Muscle layer of colon (tissue), 2 donors: Measurements from ENCODE around the gene PRICKLE2.

ENCODE experiments used
- H3K27ac ChIP-seq: one replicate; pipeline ENCODE4 v1.7.0; 2013; ENCODE audit warnings: low read depth, mild to moderate bottlenecking, low read length, moderate library complexity
- H3K27me3 ChIP-seq, 2 donors: one replicate each; pipeline ENCODE4 v1.7.0; 2013; ENCODE audit warnings: low read length in 2 of 2, mild to moderate bottlenecking in 2 of 2; ENCODE audit not compliant: insufficient read depth in 2 of 2, control insufficient read depth in 1 of 2
- H3K36me3 ChIP-seq: one replicate; pipeline ENCODE4 v1.7.0; 2013; ENCODE audit warnings: mild to moderate bottlenecking, low read length; ENCODE audit not compliant: insufficient read depth
- H3K4me1 ChIP-seq: one replicate; pipeline ENCODE4 v1.7.0; 2013; ENCODE audit warnings: mild to moderate bottlenecking, low read length; ENCODE audit not compliant: insufficient read depth
- H3K4me3 ChIP-seq, 2 donors: one replicate each; pipeline ENCODE4 v1.7.0; 2013; ENCODE audit warnings: low read length in 2 of 2, low read depth in 1 of 2, mild to moderate bottlenecking in 1 of 2, moderate library complexity in 1 of 2
- H3K9ac ChIP-seq: one replicate; pipeline ENCODE4 v1.7.0; 2013; ENCODE audit warnings: low read length
- H3K9me3 ChIP-seq: one replicate; pipeline ENCODE4 v1.7.0; 2013; ENCODE audit warnings: mild to moderate bottlenecking, low read length
- donor health status: abdominal sarcoma.
- donor health status: Adenocarcinoma of cecum.

Gene PRICKLE2, protein sequence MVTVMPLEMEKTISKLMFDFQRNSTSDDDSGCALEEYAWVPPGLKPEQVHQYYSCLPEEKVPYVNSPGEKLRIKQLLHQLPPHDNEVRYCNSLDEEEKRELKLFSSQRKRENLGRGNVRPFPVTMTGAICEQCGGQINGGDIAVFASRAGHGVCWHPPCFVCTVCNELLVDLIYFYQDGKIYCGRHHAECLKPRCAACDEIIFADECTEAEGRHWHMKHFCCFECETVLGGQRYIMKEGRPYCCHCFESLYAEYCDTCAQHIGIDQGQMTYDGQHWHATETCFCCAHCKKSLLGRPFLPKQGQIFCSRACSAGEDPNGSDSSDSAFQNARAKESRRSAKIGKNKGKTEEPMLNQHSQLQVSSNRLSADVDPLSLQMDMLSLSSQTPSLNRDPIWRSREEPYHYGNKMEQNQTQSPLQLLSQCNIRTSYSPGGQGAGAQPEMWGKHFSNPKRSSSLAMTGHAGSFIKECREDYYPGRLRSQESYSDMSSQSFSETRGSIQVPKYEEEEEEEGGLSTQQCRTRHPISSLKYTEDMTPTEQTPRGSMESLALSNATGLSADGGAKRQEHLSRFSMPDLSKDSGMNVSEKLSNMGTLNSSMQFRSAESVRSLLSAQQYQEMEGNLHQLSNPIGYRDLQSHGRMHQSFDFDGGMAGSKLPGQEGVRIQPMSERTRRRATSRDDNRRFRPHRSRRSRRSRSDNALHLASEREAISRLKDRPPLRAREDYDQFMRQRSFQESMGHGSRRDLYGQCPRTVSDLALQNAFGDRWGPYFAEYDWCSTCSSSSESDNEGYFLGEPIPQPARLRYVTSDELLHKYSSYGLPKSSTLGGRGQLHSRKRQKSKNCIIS

DNA sequence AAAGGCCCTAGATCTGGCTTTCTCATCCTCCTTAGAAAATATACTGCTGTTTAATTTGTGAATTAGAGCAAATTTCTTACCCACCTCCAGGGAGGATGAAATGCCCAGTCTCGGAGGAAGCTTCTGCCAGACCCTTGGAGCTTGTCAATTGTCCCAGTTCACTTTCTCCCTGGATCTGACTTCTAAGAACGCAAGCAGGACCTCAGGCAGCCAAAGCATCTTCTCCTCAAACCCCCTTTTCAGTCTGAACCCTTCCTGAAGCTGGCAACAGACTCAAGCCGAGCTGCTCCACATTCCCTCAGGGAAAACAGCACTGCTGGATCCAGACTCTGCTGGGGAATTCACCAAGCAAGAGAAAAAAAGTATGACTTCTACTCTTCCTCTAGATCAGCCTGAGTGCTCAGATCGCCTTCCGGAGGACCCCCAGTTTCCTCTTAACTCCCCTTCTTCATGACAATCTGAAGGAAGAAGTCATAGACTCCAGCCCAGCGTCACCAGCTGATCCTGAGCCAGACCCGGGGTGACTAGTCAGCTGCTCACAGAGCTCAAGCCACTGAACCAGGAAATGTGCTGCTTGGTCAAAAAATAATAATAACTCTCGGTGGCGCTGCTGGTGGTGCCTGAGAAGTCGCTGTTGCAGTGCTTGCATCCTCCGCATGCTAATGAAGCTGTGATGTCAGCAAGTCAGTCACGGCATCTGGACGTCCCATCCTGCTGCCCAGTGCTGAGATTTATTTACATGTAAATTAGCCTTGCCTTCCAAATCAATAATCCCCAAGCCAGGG is at the start of gene PRICKLE2:
Gene PRICKLE2 (minus strand): TSS at position 641 of the 785 bp plus-strand sequence. CDS start 26,539 bp downstream, outside the sequence.
- no peaks in the 10 kb centered on the region for H3K9me3 ChIP-seq
- no peaks in the 10 kb centered on the region for H3K36me3 ChIP-seq
- H3K27me3 ChIP-seq = no peaks in the 10 kb centered on the region
- H3K27ac ChIP-seq = peak within 1 kb of the TSS; percentile 75
- peak within 1 kb of the TSS; percentile 22 to 42 for H3K4me3 ChIP-seq
- H3K9ac ChIP-seq = peak within 1 kb of the TSS; percentile 32
- peaks cover 72% of the 10 kb centered on the region for H3K4me1 ChIP-seq

DNA sequence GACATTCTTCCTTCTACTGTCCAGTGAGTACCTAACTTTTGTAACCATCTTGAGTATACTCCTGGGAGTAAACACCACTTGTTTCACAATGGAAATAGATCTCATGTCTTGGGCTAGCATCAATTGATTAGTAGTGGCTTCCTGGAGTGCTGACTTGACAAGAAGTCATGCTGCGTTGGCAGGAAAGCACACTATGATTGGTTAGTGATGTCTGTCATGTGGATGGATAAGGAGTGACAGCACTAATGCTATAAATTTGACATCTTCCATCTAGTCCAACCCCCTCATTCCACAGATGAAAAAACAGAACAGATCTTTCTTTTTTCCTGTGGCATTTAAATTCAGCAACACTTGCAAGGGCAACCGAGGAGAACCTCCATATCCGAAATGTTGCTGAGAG is 47.6 kb upstream of the PRICKLE2 start:
- Histone ChIP-seq H3K9ac (no peak overlapping the region), H3K36me3 (no peaks in the 10 kb centered on the region), H3K4me3 (no peak overlapping the region), H3K27me3 (no peaks in the 10 kb centered on the region), H3K9me3 (no peaks in the 10 kb centered on the region), H3K4me1 (peaks cover 5% of the 10 kb centered on the region), H3K27ac (no peak overlapping the region)

DNA sequence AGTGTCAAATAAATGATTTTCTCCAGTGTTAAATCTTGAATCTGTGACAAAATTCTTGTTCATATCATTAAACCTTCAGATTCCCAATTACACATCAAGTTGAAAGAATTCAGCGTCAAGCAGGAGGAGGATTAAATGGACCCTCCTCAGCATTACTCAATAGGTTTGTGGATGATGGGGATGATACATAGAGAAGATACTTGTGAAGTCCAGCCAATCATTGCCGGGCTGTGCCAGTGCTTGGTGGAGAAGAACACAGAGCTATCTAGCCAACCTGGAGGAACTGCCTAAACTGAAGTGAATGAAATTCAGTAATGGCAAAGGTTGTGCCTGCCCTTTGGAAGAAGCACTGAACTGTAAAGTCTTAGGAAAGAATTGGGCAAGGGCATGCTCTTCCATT is 47.0 kb upstream of the PRICKLE2 start:
- no peaks in the 10 kb centered on the region for H3K36me3 ChIP-seq
- H3K9ac ChIP-seq = no peak overlapping the region
- no peaks in the 10 kb centered on the region for H3K27me3 ChIP-seq
- no peaks in the 10 kb centered on the region for H3K9me3 ChIP-seq
- peaks cover 5% of the 10 kb centered on the region for H3K4me1 ChIP-seq
- no peak overlapping the region for H3K4me3 ChIP-seq
- H3K27ac ChIP-seq = no peak overlapping the region

DNA sequence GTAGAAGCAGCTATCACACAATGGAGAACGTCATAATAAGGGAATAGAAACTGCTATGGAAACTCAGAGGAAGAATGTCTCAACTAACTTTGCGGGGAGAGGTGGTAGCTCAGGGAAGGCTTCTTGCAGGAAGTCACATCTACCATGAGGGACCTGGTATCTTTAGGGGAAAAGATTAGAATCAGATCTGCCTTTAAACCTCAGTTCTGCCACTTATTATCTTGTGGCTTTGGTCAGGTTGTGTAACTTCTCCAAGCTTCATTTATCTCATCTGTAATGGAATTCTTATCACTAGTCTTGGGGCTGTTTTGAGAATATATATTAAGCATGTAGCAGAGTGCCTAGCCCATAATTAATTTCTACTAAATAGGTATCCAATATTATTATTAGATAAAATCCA is 46.4 kb upstream of the PRICKLE2 start:
- no peaks in the 10 kb centered on the region for H3K27me3 ChIP-seq
- peaks cover 5% of the 10 kb centered on the region for H3K4me1 ChIP-seq
- no peaks in the 10 kb centered on the region for H3K9me3 ChIP-seq
- no peak overlapping the region for H3K9ac ChIP-seq
- no peaks in the 10 kb centered on the region for H3K36me3 ChIP-seq
- no peak overlapping the region for H3K4me3 ChIP-seq
- no peak overlapping the region for H3K27ac ChIP-seq

DNA sequence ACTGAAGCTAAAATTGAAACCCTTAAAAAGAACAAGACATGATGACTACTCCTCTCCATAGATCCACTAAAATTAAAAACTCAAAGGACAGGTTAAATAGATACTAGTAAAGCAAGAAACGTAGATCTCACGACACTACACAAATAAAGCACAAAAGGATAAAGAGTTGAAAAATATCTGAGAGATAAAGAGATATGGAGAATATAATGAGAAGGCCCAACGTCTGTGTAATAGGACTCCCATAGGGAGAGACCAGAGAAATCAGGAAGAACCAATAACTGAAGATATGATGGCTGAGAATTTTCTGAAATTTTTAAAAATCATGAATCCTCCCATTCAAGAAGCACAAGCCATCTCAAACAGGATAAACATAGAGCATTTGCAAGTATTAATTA is 45.6 kb upstream of the PRICKLE2 start:
- H3K4me1 ChIP-seq = peaks cover 5% of the 10 kb centered on the region
- no peaks in the 10 kb centered on the region for H3K27me3 ChIP-seq
- H3K27ac ChIP-seq = no peak overlapping the region
- H3K9me3 ChIP-seq = no peaks in the 10 kb centered on the region
- no peaks in the 10 kb centered on the region for H3K36me3 ChIP-seq
- no peak overlapping the region for H3K4me3 ChIP-seq
- no peak overlapping the region for H3K9ac ChIP-seq

DNA sequence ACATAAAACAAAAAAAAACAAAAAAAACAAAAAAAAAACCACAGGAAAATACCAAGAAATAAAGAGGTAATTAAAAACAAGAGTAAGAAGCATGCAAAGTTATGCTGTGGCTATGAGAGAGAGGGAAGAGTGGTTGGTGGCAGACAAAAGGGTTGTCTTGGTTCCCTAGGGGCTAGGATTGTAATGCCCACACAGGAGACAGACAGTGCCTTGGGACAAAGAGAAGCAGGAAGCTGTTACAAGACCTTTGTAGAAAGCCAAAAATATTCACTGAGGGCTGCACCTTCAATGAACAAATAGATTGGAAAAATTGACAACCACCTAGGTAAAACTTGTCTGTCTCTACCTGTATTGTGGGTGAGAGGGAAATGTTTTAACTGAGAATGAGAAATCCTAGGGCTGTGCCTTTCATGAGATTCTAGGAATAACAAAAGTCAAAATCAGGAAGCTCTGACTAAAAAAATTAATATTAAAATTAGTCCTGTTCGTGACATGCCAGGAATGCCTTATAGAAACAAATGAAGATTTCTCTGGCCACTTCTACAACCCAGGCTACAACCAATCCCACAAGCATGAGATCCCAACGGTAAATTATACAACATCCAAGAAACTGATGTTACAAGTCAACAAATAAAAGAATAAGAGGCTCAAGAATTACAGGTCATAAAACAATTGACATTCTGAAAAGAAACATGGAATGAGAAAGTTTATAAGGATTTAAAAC is 45.0 kb upstream of the PRICKLE2 start:
- Histone ChIP-seq H3K36me3 (no peaks in the 10 kb centered on the region), H3K27me3 (no peaks in the 10 kb centered on the region), H3K4me3 (no peak overlapping the region), H3K4me1 (peaks cover 5% of the 10 kb centered on the region), H3K9ac (no peak overlapping the region), H3K27ac (no peak overlapping the region), H3K9me3 (no peaks in the 10 kb centered on the region)

DNA sequence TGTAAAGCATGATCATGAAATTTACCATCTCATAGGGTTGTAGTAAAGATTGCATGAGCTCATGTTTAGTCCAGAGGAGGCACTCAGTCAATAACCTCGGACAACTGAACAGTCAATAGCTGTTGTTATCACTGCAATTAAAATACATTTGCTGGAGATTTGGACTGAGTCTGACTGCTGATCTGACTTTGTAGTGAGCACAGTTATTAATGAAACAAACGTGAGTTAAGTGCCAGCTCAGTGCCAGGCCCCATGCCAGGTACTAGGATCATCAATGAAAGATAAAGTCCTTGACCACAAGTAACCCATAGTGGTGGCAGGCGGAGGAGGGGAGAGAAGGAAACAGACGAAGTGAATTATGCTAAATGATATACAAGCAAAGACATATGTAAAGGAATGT is 43.7 kb upstream of the PRICKLE2 start:
- H3K36me3 ChIP-seq = no peaks in the 10 kb centered on the region
- no peaks in the 10 kb centered on the region for H3K9me3 ChIP-seq
- no peak overlapping the region for H3K9ac ChIP-seq
- H3K27ac ChIP-seq = no peak overlapping the region
- peaks cover 17% of the 10 kb centered on the region for H3K4me1 ChIP-seq
- no peaks in the 10 kb centered on the region for H3K27me3 ChIP-seq
- no peak overlapping the region for H3K4me3 ChIP-seq

DNA sequence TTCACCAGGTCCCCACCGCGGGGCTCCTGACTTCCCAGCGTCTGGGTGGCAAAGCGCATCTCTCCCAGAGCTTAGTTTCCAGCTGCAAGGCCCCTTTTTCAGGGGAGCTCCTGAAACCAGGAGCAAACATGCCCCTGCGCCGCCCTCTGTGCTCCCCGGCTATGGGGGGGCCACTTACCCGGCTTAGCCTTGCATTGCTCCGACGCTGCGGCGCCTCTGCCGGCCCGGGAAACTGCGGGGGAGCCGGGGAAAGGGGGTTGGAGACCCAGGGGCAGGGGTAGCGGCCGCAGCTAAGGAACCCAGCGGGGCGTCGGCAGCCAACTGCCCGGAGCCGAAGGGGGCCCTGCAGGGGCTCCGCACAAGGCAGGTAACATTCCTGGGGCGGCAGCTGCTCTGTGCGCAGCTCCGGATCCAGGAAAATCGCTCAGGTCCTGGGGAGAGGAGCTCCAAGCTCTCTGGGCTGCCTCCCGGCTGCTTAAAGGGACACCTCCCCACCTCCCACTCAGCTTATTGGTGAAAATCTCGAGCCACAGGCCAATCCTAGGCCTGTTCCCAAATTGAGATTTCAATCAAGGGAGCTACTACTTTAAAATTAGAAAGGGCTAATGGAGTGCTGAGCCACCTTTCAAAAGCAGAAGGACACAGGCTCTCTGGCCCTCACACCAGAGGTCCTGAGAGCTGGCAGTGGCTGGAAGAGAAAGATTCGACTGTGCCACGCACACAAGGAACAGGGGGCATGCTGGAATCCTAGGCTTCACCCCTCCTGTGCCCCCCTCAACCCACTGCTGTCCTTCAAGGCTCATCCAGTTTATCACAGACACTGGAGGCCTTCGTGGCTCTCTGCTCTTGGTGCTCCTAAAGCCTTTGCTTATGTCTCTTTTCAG is 42.7 kb upstream of the PRICKLE2 start:
- Histone ChIP-seq H3K27ac (peak overlapping the region; percentile 87), H3K9me3 (no peaks in the 10 kb centered on the region), H3K4me3 (peak overlapping the region; percentile 69 to 80), H3K27me3 (no peaks in the 10 kb centered on the region), H3K36me3 (no peaks in the 10 kb centered on the region), H3K9ac (peak overlapping the region; percentile 75), H3K4me1 (peaks cover 27% of the 10 kb centered on the region)

DNA sequence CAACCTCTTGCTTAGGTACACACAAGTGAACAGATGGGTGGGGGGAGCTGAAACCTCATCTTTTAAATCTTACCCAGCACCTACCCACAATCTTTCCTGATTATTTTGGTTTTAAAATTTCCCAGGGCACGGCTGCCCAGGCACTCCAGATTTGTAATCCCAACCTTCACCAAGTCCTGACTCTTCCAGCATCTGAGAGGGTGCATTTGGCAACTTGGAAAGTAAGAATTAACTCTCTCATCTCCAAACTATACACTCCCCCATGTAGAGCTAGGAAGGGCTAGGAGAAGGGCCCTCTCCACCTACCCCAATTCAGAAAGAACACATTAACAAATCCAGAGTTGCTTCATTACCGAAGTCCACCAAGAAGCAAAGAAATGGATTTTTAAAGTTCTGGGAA is 41.7 kb upstream of the PRICKLE2 start:
- Histone ChIP-seq H3K9me3 (no peaks in the 10 kb centered on the region), H3K36me3 (no peaks in the 10 kb centered on the region), H3K4me1 (peaks cover 36% of the 10 kb centered on the region), H3K4me3 (peak overlapping the region; percentile 69 to 80), H3K27ac (peak overlapping the region; percentile 87), H3K27me3 (no peaks in the 10 kb centered on the region), H3K9ac (peak overlapping the region; percentile 75)
